SIG-M5 treated with dmso at 0.1 percent for 504 hours (cell line): Measurements from ENCODE around the gene CD3E.

Source experiments
- DNase-seq: peaks from one replicate; lab custom pipeline; 2025; ENCODE audit not compliant: unreplicated experiment; lab: John Stamatoyannopoulos, UW

The CD3E gene

GRCh38 chr11:118321386-118322082 is 17.0 kb downstream of the CD3E start:
- DNase-seq, result peak; percentile 62

- no peak for DNase-seq
Measured at GRCh38 chr11:118322721-118323120, 18.2 kb downstream of the CD3E start.

GRCh38 chr11:118325283-118325682 is 20.8 kb downstream of the CD3E start:
- no peak for DNase-seq

GRCh38 chr11:118328745-118329144 is 24.2 kb downstream of the CD3E start:
- DNase-seq, result no peak

GRCh38 chr11:118334745-118335144 is 30.2 kb downstream of the CD3E start:
- DNase-seq, result no peak

GRCh38 chr11:118338637-118339061 is 34.1 kb downstream of the CD3E start:
- DNase-seq, result no peak

- DNase-seq, result no peak
Measured at GRCh38 chr11:118339281-118339961, 34.9 kb downstream of the CD3E start.

- DNase-seq, result no peak
Measured at GRCh38 chr11:118340449-118340848, 35.9 kb downstream of the CD3E start.

- no peak for DNase-seq
Measured at GRCh38 chr11:118341261-118341660, 36.7 kb downstream of the CD3E start.

- DNase-seq, result no peak
Measured at GRCh38 chr11:118341815-118342489, 37.4 kb downstream of the CD3E start.

GRCh38 chr11:118342503-118343161 is 38.1 kb downstream of the CD3E start, which contains the start of gene CD3D:
Gene CD3D, minus strand, starts transcription at chr11:118342705. Its CDS starts 98 bp downstream, at chr11:118342607.
- DNase-seq, result no peak

- no peak for DNase-seq
Measured at GRCh38 chr11:118343248-118343647, 38.7 kb downstream of the CD3E start.

- no peak for DNase-seq
Measured at GRCh38 chr11:118343981-118344515, 39.5 kb downstream of the CD3E start, which contains the start of gene CD3G. Gene CD3G, plus strand, starts transcription at chr11:118344344. Its CDS starts 80 bp downstream, at chr11:118344424.

- no peak for DNase-seq
Measured at GRCh38 chr11:118349475-118349874, 44.9 kb downstream of the CD3E start.

GRCh38 chr11:118353084-118353710 is 48.7 kb downstream of the CD3E start:
- DNase-seq, result no peak

- DNase-seq, result no peak
Measured at GRCh38 chr11:118358071-118358470, 53.5 kb downstream of the CD3E start.

GRCh38 chr11:118359295-118359958 is 54.9 kb downstream of the CD3E start, which contains the start of gene UBE4A:
Gene UBE4A, plus strand, starts transcription at chr11:118359600. Its CDS starts 5,481 bp downstream, at chr11:118365081.
- DNase-seq, result peak; percentile 93

- DNase-seq, result no peak
Measured at GRCh38 chr11:118364956-118365615, 60.6 kb downstream of the CD3E start.
